Astrocyte of the spinal cord (primary cell): ENCODE measurements around the gene ANKRD22.
A peak's percentile ranks its signal among the peaks of the same experiment; 100 is the strongest.

ENCODE experiments used
- DNase-seq: peaks from one replicate; pipeline ENCODE4 v3.0.0; 2011; ENCODE audit warnings: low read depth, low spot score
- H3K4me3 ChIP-seq: 2 replicates; pipeline ENCODE4 v1.5.1; 2011; ENCODE audit warnings: low read depth, mild to moderate bottlenecking, low read length, moderate library complexity
- in situ Hi-C: cut with HindIII; loops from 2 replicates; pipeline ENCODE4 v1.10.0; 2017; ENCODE audit warnings: low sequenced_read_pairs
- TF ChIP-seq, protein P1 (sequence below): IDR thresholded peaks from 2 replicates; pipeline ENCODE4 v1.5.1; 2012; ENCODE audit warnings: low read depth, mild to moderate bottlenecking, low read length, inconsistent platforms

The ANKRD22 gene

DNA sequence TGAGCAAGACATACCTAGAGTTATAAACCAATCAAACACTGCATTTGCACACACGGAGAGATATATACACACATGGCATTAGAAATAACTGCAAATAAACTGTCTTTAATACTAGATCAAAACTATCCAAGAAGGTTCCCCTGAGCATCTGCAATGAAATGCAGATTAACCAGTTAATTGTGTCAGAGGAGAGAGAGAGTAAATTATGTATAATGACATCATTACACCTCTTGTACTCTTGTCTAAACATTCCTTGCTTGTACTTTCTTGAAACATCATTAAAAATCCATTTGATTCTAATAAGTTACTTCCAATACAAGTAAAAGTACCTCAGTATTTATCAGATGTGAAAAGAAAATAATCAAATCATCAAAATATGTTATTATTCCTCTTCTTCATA lies 932 bp downstream of the ANKRD22 start:
- H3K4me3 ChIP-seq: no peak overlapping the region
- TF ChIP-seq, protein P1, sequence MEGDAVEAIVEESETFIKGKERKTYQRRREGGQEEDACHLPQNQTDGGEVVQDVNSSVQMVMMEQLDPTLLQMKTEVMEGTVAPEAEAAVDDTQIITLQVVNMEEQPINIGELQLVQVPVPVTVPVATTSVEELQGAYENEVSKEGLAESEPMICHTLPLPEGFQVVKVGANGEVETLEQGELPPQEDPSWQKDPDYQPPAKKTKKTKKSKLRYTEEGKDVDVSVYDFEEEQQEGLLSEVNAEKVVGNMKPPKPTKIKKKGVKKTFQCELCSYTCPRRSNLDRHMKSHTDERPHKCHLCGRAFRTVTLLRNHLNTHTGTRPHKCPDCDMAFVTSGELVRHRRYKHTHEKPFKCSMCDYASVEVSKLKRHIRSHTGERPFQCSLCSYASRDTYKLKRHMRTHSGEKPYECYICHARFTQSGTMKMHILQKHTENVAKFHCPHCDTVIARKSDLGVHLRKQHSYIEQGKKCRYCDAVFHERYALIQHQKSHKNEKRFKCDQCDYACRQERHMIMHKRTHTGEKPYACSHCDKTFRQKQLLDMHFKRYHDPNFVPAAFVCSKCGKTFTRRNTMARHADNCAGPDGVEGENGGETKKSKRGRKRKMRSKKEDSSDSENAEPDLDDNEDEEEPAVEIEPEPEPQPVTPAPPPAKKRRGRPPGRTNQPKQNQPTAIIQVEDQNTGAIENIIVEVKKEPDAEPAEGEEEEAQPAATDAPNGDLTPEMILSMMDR: no peak
- no peak for DNase-seq
- in situ Hi-C loops: no loop called here

DNA sequence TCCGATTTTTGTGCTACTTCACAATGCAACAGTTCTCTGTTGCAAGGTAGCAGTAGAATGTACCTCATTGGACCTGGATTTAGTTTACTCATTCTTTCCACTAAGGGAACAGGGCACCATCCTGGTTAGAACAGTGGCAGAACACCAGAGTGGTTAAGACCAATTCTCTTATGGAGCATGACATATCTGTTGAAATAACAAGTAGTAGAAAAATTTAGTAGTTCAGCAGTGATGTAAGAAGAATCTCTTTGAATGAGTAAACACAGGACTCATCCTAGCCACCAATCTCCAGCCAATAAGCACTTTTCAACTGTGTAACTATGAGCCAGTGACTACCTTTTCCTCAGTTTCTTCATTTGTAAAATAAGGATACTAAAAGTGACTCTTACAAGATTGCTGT lies 2.4 kb downstream of the ANKRD22 start:
- in situ Hi-C loops: no loop called here
- TF ChIP-seq, protein P1: no peak
- no peak overlapping the region for H3K4me3 ChIP-seq
- peak; percentile 32 for DNase-seq

DNA sequence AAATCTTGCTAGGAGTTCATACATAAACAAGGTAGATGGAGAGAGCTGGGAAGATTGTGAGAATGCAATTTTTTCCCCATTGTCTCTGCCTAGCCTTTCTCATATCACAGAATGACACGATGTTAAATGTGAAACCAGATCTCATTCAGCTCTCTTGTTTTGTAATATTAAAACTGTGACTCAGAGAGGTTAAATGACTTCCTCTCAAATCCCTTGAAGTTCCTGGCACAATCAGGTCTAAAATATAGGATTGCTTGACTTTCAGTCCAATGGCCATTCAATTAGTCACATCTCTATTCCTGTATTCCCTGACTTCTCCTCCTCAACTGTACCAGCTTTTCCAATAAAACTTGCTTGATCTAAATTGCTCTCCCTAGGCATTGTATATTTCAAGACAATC lies 3.1 kb downstream of the ANKRD22 start:
- TF ChIP-seq, protein P1: no peak
- H3K4me3 ChIP-seq: no peak overlapping the region
- peak; percentile 77 for DNase-seq
- in situ Hi-C loops: no loop called here

DNA sequence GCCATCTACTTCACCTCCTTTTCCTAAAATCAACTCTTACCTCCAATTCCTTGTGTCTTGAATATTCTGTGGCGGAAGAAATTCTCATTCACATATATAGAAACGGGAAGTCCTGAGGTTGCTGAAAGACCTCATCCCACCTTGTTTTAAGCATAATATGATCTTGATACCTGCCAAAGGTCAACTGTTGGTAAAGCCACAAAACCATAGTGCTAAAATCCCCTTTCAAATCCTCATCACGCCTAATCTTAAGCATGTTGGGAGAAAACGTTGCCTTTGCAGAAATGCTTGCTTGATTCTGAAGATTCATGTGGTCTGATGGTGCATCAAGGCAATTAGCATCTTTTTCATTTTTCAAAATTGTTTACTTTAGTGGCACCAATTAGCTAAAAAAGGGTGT lies 8.5 kb downstream of the ANKRD22 start:
- in situ Hi-C loops: no loop called here
- DNase-seq: no peak
- H3K4me3 ChIP-seq: no peak overlapping the region
- TF ChIP-seq, protein P1: no peak

DNA sequence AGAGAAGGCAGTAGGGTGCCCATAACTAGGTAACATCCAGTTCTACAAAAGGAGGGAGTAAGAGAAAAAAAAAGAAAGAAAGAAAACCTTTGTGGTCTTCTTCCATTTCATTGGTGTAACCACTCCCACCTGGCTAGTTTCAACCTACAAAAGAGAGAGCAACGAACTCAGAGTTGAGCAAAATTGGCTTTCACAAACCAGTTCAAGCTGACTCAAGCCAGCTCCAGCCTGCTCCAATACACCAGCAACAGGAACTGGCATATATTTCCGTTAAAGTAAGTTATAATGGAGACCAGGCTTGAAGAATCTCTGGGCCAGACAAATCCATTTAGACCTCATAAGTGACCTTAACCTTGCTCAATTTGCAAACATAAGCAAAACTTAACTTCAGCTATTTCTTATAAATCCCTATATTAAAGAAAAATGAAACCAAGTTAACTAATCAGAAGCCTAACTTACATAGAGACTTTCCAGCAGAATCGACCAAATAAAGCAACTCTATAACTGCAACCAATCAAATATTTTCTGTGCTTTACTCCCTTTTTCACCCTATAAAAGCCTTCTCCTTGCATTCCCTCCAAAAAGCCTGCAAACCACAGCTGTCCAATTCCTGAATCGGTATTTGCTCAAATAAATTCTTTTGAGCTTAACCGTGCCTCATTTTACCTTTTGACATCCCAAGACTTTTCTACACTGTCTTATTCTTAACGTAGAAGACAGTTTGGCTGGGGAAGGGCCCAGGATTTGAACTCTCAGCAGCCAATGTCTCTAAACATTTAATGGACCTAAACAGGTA lies 10.1 kb downstream of the ANKRD22 start:
- TF ChIP-seq, protein P1: no peak
- no peak for DNase-seq
- in situ Hi-C loops: no loop called here
- H3K4me3 ChIP-seq: no peak overlapping the region

- H3K4me3 ChIP-seq: no peak overlapping the region
- TF ChIP-seq, protein P1: no peak
Measured at GRCh38 chr10:88840881-88841280, 10.8 kb downstream of the ANKRD22 start.

More at GRCh38 chr10:88840881-88841280, 10.8 kb downstream of the ANKRD22 start:
- DNase-seq: no peak
- in situ Hi-C loops: no loop called here
